Stomach (tissue), 9 donors: Measurements from ENCODE around the gene PVALEF. TPM values are rescaled to one million over a fixed set of nuclear protein-coding genes. Genes with fewer than 3 reads are reported as not detected.

Experiments used
- DNase-seq, 2 donors: peaks; one replicate each; pipeline versions ENCODE4 v3.0.0 to v3.0.0-alpha.2; 2013 to 2019
- H3K27ac ChIP-seq, 5 donors: fragments of 200-600 bp in 4 of 5; sonication (generic) in 4 of 5; one replicate each; pipeline ENCODE4 v1.5.1; 2013 to 2019; ENCODE audit warnings: mild to moderate bottlenecking in 1 of 5, moderate library complexity in 1 of 5
- H3K27me3 ChIP-seq, 3 donors: fragments of 200-600 bp; sonication (generic); one replicate each; pipeline ENCODE4 v1.5.1; 2017 to 2019; ENCODE audit warnings: mixed run types in 1 of 3
- H3K36me3 ChIP-seq, 4 donors: fragments of 200-600 bp; sonication (generic); 1 replicate in 3 of 4; 2 replicates in 1 of 4; pipeline ENCODE4 v1.5.1; 2016 to 2019
- H3K4me1 ChIP-seq, 4 donors: fragments of 200-600 bp; sonication (generic); one replicate each; pipeline ENCODE4 v1.5.1; 2016 to 2019
- H3K4me3 ChIP-seq, 4 donors: fragments of 200-600 bp; sonication (generic) in 3 of 4; one replicate each; pipeline ENCODE4 v1.5.1; 2016 to 2019; ENCODE audit warnings: mild to moderate bottlenecking in 1 of 4
- H3K9me3 ChIP-seq, 4 donors: fragments of 200-600 bp; sonication (generic); one replicate each; pipeline ENCODE4 v1.5.1; 2016 to 2019
- EP300 ChIP-seq: sonication (generic); formaldehyde crosslinking; IDR thresholded peaks from one replicate; pipeline ENCODE4 v1.6.1; 2017; ENCODE audit warnings: antibody characterized with exemption
- POLR2A ChIP-seq, 4 donors: fragments of 450-650 bp; IDR thresholded peaks; one replicate each; pipeline ENCODE4 v1.6.1; 2016; ENCODE audit warnings: antibody characterized with exemption in 4 of 4, control low read depth in 2 of 4, mild to moderate bottlenecking in 1 of 4, moderate library complexity in 1 of 4
- POLR2AphosphoS5 ChIP-seq, 3 donors: sonication (generic); formaldehyde crosslinking; IDR thresholded peaks; one replicate each; pipeline ENCODE4 v1.6.1; 2016; ENCODE audit warnings: antibody characterized with exemption in 3 of 3
- WGBS, 5 donors: extraction: QIAGEN DNeasy Blood & Tissue Kit in 3 of 5; methylation state at CpG; one replicate each; pipeline versions ENCODE4 v1.1.5 to v1.1.7; 2013 to 2018; 5-methylcytosine and 5-hydroxymethylcytosine counted together
- intact Hi-C: fragments of 100-400 bp; cut with DNase I; formaldehyde crosslinking; loops from one replicate; pipeline ENCODE4 v1.15.1; 2023; ENCODE audit warnings: low total_unique reads
- polyA plus RNA-seq, 3 donors: library from polyadenylated mRNA; stranded (reverse); fragments of 200-250 nt; gene quantifications; one replicate each; pipeline ENCODE4 v1.2.3, GENCODE V29; 2013
- total RNA-seq, 5 donors: library from RNA; depleted of rRNA; stranded (reverse); fragments of >200 nt; gene quantifications; one replicate each; pipeline versions ENCODE4 v1.1.0 to v1.2.3, GENCODE V29; 2014 to 2016
- TF ChIP-seq, protein P1 (sequence below), 7 experiments: fragments of 450-650 bp in 4 of 7; fragments of 200-600 bp in 3 of 7; sonication (generic) in 3 of 7; IDR thresholded peaks; one replicate each; pipeline ENCODE4 v1.5.1; 2016 to 2019; ENCODE audit warnings: antibody characterized with exemption in 7 of 7, control low read depth in 2 of 7, mild to moderate bottlenecking in 1 of 7
- donor health status: healthy with polysubstance abuse.
- donor health status: Bipolar disorder and iron deficiency.
- donor health status: healthy.

Gene PVALEF
- total and polyA plus RNA-seq, 8 donors: not detected

- DNase-seq: no peak
- H3K9me3 ChIP-seq: no peaks in the 10 kb centered on the region
- peak overlapping the region; percentile 24 to 40 (median 30) for H3K4me3 ChIP-seq
- TF ChIP-seq, protein P1, sequence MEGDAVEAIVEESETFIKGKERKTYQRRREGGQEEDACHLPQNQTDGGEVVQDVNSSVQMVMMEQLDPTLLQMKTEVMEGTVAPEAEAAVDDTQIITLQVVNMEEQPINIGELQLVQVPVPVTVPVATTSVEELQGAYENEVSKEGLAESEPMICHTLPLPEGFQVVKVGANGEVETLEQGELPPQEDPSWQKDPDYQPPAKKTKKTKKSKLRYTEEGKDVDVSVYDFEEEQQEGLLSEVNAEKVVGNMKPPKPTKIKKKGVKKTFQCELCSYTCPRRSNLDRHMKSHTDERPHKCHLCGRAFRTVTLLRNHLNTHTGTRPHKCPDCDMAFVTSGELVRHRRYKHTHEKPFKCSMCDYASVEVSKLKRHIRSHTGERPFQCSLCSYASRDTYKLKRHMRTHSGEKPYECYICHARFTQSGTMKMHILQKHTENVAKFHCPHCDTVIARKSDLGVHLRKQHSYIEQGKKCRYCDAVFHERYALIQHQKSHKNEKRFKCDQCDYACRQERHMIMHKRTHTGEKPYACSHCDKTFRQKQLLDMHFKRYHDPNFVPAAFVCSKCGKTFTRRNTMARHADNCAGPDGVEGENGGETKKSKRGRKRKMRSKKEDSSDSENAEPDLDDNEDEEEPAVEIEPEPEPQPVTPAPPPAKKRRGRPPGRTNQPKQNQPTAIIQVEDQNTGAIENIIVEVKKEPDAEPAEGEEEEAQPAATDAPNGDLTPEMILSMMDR (IDR thresholded peaks at IDR 0.05): no peak
- no peak for TF ChIP-seq EP300
- no peak for TF ChIP-seq POLR2A (IDR thresholded peaks at IDR 0.05)
- no peak for TF ChIP-seq POLR2AphosphoS5 (IDR thresholded peaks at IDR 0.05)
- intact Hi-C loops: no loop called here
- 53 to 86% (median 75%) methylated on average over 17 to 25 of the region's 25 CpGs; no CpG with 5 or more reads in 1 of the 5 donors for WGBS, 5 donors
- no peaks in the 10 kb centered on the region for H3K36me3 ChIP-seq
- peaks cover 0 to 8% (median 5%) of the 10 kb centered on the region in 4 donors for H3K4me1 ChIP-seq
- H3K27me3 ChIP-seq: peaks cover 0 to 25% (median 3%) of the 10 kb centered on the region in 3 donors
- peak overlapping the region in 4 of 5 donors; percentile 22 to 72 (median 46) for H3K27ac ChIP-seq
These were observed 5.6 kb upstream of the PVALEF start for GRCh38 chr17:81159611-81160265.

DNA sequence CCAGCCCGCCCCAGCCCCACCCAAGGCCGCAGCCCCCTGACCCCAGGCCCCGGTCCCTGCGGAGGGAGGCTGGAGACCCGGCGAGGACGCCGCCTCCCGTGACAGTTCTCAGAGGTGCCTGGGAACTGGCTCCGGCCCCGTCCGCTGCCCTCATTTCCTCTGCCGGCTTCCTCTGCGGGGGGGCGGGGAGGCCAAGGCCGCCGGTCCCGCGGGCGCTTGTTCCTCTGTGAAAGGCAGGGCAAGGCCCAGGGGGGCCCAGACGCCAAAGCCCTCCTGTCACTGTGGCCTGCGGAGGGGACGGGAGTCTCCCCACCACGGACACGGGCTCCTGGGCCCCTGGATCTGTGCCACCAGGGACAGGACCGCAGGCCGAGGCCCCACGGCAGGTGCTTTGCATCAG lies 5.0 kb upstream of the PVALEF start:
- H3K36me3 ChIP-seq: no peaks in the 10 kb centered on the region
- no peak for DNase-seq
- H3K4me1 ChIP-seq: peaks cover under 1 to 14% (median 11%) of the 10 kb centered on the region in 4 donors
- H3K27me3 ChIP-seq: peaks cover 0 to 31% (median 9%) of the 10 kb centered on the region in 3 donors
- intact Hi-C loops: no loop called here
- H3K4me3 ChIP-seq: peak overlapping the region; percentile 24 to 40 (median 30)
- WGBS, 5 donors: 7 to 66% (median 54%) methylated on average over 6 to 28 of the region's 28 CpGs
- H3K9me3 ChIP-seq: no peaks in the 10 kb centered on the region
- TF ChIP-seq EP300: no peak
- no peak for TF ChIP-seq POLR2AphosphoS5 (IDR thresholded peaks at IDR 0.05)
- TF ChIP-seq, protein P1 (IDR thresholded peaks at IDR 0.05): no peak
- TF ChIP-seq POLR2A (IDR thresholded peaks at IDR 0.05): no peak
- H3K27ac ChIP-seq: peak overlapping the region in 4 of 5 donors; percentile 22 to 72 (median 46)

DNA sequence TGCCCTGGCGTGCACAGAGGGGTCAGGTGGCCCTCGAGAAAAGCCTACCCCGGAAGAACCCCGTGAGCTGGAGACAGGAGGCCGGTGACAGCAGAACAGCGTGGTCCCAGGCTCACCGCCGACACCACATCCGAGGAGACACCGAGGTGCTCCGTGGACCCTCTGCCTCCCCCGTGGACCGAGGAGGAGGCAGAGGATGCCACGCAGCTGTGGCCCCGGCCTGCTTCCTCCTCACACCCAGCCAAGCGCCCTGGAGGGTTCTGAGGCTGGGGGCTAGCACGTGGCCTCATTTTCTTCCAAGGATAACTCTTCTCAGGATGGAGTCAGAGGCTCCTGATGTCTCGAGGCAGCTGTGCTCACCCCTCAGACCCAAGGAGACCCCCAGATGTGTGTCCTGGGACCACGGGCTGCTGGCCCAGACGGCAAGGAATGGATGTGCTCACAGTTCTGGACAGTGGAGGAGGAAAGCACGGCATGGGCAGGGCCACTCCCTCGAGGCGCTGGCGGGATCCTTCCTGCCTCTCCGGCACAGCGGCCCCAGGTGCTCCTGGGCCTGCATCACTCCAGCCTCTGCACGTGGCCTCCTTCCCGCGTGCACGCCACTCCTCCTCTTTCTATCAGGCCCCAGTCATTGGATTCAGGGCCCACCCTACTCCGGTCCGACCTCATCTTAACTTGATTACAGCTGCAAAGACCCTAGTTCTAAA lies 4.4 kb upstream of the PVALEF start:
- TF ChIP-seq, protein P1 (IDR thresholded peaks at IDR 0.05): no peak
- no peak for TF ChIP-seq POLR2AphosphoS5 (IDR thresholded peaks at IDR 0.05)
- TF ChIP-seq EP300: no peak
- TF ChIP-seq POLR2A (IDR thresholded peaks at IDR 0.05): no peak
- Histone ChIP-seq H3K27me3 (peaks cover 0 to 37% (median 13%) of the 10 kb centered on the region in 3 donors), H3K4me3 (peak overlapping the region in 1 of 4 donors; percentile 40), H3K4me1 (peaks cover 6 to 19% (median 16%) of the 10 kb centered on the region in 4 donors), H3K36me3 (no peaks in the 10 kb centered on the region), H3K27ac (peak overlapping the region in 3 of 5 donors; percentile 24 to 72 (median 69)), H3K9me3 (no peaks in the 10 kb centered on the region)
- WGBS, 5 donors: 66 to 75% (median 73%) methylated on average over 22 to 32 of the region's 32 CpGs
- DNase-seq: no peak
- intact Hi-C loops: no loop called here

DNA sequence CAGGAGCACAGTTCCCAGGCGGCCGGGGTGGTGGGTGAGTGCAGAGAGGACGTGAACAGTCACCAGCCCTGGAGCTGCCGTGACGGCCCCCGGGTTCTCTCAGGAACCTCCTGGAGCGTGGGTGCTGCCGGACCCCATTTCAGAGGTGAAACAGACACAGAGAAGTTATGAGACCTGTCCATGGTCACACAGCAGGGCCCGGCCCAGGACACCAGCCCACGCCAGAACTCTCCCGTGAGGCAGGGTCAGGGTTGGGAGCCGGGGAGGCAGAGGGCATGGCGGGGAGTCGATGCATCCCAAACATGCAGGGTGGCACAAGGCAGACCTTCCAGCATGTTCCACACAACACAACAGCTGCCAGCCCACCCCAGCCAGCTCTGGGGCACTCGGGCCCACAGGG lies 3.8 kb upstream of the PVALEF start:
- no peaks in the 10 kb centered on the region for H3K9me3 ChIP-seq
- H3K4me3 ChIP-seq: no peak overlapping the region
- 91 to 96% (median 92%) methylated on average over 8 to 15 of the region's 15 CpGs for WGBS, 5 donors
- TF ChIP-seq POLR2AphosphoS5 (IDR thresholded peaks at IDR 0.05) (no peak), EP300 (no peak), POLR2A (IDR thresholded peaks at IDR 0.05) (no peak)
- TF ChIP-seq, protein P1 (IDR thresholded peaks at IDR 0.05): no peak
- H3K27me3 ChIP-seq: peaks cover 0 to 42% (median 16%) of the 10 kb centered on the region in 3 donors
- DNase-seq: no peak
- peaks cover 6 to 23% (median 19%) of the 10 kb centered on the region in 4 donors for H3K4me1 ChIP-seq
- no peak overlapping the region for H3K27ac ChIP-seq
- intact Hi-C loops: no loop called here
- no peaks in the 10 kb centered on the region for H3K36me3 ChIP-seq
